IMR-90 (cell line): ENCODE measurements around the gene WBP1.
A peak's percentile ranks its signal among the peaks of the same experiment; 100 is the strongest.

Source experiments
- BHLHE40 ChIP-seq: fragments of 150-350 bp; IDR thresholded peaks from 2 replicates; pipeline ENCODE4 v1.6.1; 2016; ENCODE audit warnings: mild to moderate bottlenecking, low read depth, low read length
- CEBPB ChIP-seq: IDR thresholded peaks from 2 replicates; pipeline ENCODE4 v1.6.1; 2012; ENCODE audit warnings: low read depth, low read length, improper control_type of control experiment
- CTCF ChIP-seq: conservative IDR thresholded peaks from 2 replicates; pipeline ENCODE4 v1.5.1; 2012; ENCODE audit warnings: mild to moderate bottlenecking, low read depth, low read length, improper control_type of control experiment
- ELK1 ChIP-seq: fragments of 150-350 bp; IDR thresholded peaks from 2 replicates; pipeline ENCODE4 v1.6.1; 2016; ENCODE audit warnings: low read depth, mild to moderate bottlenecking, low read length, moderate library complexity, borderline replicate concordance
- FOS ChIP-seq: fragments of 150-350 bp; IDR thresholded peaks from 2 replicates; pipeline ENCODE4 v1.6.1; 2016; ENCODE audit warnings: low read depth, low read length
- MXI1 ChIP-seq: IDR thresholded peaks from 2 replicates; pipeline ENCODE4 v1.6.1; 2012; ENCODE audit warnings: low read depth, mild to moderate bottlenecking, low read length, moderate library complexity, borderline replicate concordance
- POLR2A ChIP-seq: IDR thresholded peaks from 2 replicates; pipeline ENCODE4 v1.6.1; 2012; ENCODE audit warnings: mild to moderate bottlenecking, low read depth, low read length
- RAD21 ChIP-seq: IDR thresholded peaks from 2 replicates; pipeline ENCODE4 v1.6.1; 2012; ENCODE audit warnings: low read length, improper control_type of control experiment
- USF2 ChIP-seq: fragments of 150-350 bp; IDR thresholded peaks from 2 replicates; pipeline ENCODE4 v1.6.1; 2017; ENCODE audit warnings: mild to moderate bottlenecking, antibody characterized with exemption, low read length, low read depth

GRCh38 chr2:74421221-74421870 lies 36.9 kb upstream of the WBP1 start, which contains the start of the genes C2orf81 and WDR54:
- TF ChIP-seq USF2: peak; percentile 32; the same call in 1 of the 2 replicates
- no peak for TF ChIP-seq CTCF
- TF ChIP-seq MXI1: peak; percentile 95
- TF ChIP-seq RAD21: no peak
- TF ChIP-seq BHLHE40: peak; percentile 98
- TF ChIP-seq FOS: no peak
- no peak for TF ChIP-seq CEBPB
- peak; percentile 61 for TF ChIP-seq POLR2A
- TF ChIP-seq ELK1: no peak
